ENCODE data around the gene MEIS1.
"Not testable (repeated sequence)": the region's sequence is repeated elsewhere in the genome, so short reads cannot be mapped to it uniquely, and the experiment has no call there.

Gene MEIS1

DNA sequence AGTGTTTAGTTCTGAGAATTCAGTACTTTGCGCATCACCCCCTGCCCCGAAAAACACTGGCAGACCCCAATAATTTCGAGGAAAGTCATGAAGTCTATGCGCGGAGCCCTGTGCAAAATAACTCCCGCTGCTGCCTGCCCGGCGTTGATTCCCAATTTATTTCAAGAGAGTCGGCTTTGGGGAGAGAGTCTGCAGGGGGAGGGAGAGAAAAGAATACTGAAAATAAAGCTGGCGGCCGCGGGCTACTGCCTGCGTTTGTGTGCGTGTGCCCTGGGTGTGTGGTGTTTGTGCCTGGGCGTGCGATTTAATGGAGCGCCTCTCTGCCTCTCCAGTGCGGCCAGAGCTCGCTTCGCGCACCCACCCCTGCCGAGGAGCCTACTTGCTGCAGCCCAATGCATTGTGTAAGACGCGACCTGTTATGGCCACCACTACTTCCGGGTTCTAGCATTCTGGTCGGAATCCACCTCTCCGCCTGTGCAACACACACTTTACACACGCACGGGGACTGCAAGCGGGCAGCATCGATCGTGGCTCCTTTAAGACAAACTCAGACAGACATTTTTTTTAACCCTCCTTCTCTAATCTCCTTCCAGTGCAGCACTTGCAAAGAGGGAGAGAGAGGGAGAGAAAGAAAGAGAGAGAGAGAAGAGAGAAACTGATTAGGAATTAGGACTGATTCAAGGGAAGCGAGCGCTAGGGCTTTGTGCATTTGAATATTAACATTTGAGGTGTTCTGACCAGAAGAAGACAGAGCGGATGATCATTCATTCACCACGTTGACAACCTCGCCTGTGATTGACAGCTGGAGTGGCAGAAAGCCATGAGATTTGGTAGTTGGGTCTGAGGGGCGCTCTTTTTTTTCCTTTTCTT is at the start of gene MEIS1:
TSS of gene MEIS1 (plus strand) at position 447 of the 870 bp plus-strand sequence. CDS start 732 bp downstream, outside the sequence.
- peaks cover 17% of the 10 kb centered on the region for H3K36me3 ChIP-seq (ENCODE audit: insufficient read depth, low read length)
- H3K27me3 ChIP-seq (ENCODE audit: control insufficient read depth in 1 of 2, insufficient read depth in 2 of 2, low read length in 2 of 2): no peaks in the 10 kb centered on the region
- peak within 1 kb of the TSS; percentile 99 for H3K9ac ChIP-seq (ENCODE audit: low read length)
- H3K9me3 ChIP-seq (ENCODE audit: low read length): no peaks in the 10 kb centered on the region
- H3K4me1 ChIP-seq (ENCODE audit: insufficient read depth, low read length): peaks cover 17% of the 10 kb centered on the region
- peak within 1 kb of the TSS; percentile 61 to 88 for H3K4me3 ChIP-seq (ENCODE audit: low read depth in 1 of 2, low read length in 2 of 2)
- peak within 1 kb of the TSS; percentile 94 for H3K27ac ChIP-seq (ENCODE audit: low read depth, low read length)

DNA sequence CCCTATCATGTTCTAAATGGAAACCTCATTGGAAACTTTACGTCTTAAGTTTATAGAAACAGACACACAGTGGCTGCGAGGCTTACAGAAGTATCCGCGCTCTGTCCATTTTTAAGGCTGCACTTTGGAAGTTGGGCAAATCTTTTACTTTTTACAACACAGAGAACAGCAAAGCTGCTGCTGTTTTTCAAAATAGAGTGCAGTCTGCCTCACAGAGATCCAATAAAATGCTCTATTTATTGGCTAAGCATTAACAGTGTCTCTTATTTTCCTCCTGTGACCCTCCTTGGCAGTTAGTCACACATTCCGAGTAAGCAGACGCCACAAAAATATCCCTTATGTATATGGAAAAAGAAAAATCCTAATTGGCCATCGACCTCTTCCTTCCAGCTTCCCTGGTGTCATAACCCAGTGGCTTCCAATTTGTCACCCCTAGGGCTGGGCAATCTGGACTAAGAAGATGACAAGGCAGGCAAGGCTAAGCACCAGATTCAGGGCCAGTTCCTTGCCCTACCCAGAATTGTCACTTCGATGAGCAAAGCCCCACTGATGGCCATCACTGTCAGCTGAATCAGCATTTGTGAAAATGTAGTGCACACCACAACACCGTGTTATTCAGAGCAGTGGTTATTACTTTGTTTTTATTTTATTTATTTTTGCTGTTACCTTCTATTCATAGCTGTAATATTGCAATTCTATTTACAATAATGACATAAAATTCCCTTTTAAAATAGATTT is 47.7 kb upstream of the MEIS1 start:
- no peaks in the 10 kb centered on the region for H3K4me1 ChIP-seq (ENCODE audit: insufficient read depth, low read length)
- H3K9ac ChIP-seq (ENCODE audit: low read length): no peak overlapping the region
- no peaks in the 10 kb centered on the region for H3K27me3 ChIP-seq (ENCODE audit: control insufficient read depth in 1 of 2, insufficient read depth in 2 of 2, low read length in 2 of 2)
- H3K4me3 ChIP-seq (ENCODE audit: low read depth in 1 of 2, low read length in 2 of 2): no peak overlapping the region
- H3K36me3 ChIP-seq (ENCODE audit: insufficient read depth, low read length): no peaks in the 10 kb centered on the region
- H3K9me3 ChIP-seq (ENCODE audit: low read length): no peaks in the 10 kb centered on the region
- no peak overlapping the region for H3K27ac ChIP-seq (ENCODE audit: low read depth, low read length)

DNA sequence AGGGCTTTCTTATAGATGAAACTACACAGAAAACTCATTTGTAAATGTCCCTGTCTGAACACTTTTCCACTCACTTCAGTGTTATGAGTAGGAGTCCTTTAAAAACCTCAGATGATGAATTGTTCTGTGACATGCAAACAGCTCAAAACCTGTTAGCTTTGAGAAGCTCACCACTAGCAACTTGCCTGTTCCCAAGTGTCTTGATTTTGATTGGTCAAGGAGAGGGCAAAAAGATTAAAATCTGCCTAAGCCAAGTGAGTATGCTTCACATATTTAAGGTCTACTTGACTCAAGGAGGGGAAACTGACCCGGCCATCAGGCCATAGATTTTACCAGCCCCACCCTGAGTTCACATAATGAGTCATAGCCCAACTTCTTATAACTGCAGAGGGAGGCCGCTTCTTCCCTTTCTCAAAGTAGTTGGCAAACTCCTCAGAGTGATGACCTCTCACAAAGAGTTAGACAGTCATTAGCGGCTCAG is 45.2 kb upstream of the MEIS1 start:
- Histone ChIP-seq H3K4me1 (ENCODE audit: insufficient read depth, low read length) (no peaks in the 10 kb centered on the region), H3K4me3 (ENCODE audit: low read depth in 1 of 2, low read length in 2 of 2) (no peak overlapping the region), H3K27ac (ENCODE audit: low read depth, low read length) (no peak overlapping the region), H3K27me3 (ENCODE audit: control insufficient read depth in 1 of 2, insufficient read depth in 2 of 2, low read length in 2 of 2) (no peaks in the 10 kb centered on the region), H3K9ac (ENCODE audit: low read length) (no peak overlapping the region), H3K9me3 (ENCODE audit: low read length) (no peaks in the 10 kb centered on the region), H3K36me3 (ENCODE audit: insufficient read depth, low read length) (no peaks in the 10 kb centered on the region)

DNA sequence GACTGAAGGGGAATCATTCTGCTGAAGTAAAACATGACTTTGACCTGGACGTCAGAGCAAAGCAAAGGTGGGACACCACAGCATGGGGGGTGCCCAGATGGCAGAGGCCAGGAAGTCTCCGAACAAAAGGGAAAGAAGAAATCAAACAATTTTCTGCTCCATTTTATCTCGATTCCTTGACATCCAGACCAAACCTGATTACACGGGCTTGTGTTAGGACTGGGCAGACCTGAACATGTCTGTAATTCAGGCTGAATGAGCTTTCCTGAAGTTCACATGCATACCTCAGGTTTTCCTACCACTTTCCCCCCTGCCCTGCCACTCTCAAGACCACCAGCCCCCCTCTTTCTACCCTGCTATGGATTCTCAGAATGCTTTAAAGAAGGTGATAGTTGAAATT is 44.8 kb upstream of the MEIS1 start:
- no peak overlapping the region for H3K27ac ChIP-seq (ENCODE audit: low read depth, low read length)
- H3K4me3 ChIP-seq (ENCODE audit: low read depth in 1 of 2, low read length in 2 of 2): no peak overlapping the region
- H3K4me1 ChIP-seq (ENCODE audit: insufficient read depth, low read length): no peaks in the 10 kb centered on the region
- H3K36me3 ChIP-seq (ENCODE audit: insufficient read depth, low read length): no peaks in the 10 kb centered on the region
- no peak overlapping the region for H3K9ac ChIP-seq (ENCODE audit: low read length)
- H3K9me3 ChIP-seq (ENCODE audit: low read length): no peaks in the 10 kb centered on the region
- H3K27me3 ChIP-seq (ENCODE audit: control insufficient read depth in 1 of 2, insufficient read depth in 2 of 2, low read length in 2 of 2): no peaks in the 10 kb centered on the region

DNA sequence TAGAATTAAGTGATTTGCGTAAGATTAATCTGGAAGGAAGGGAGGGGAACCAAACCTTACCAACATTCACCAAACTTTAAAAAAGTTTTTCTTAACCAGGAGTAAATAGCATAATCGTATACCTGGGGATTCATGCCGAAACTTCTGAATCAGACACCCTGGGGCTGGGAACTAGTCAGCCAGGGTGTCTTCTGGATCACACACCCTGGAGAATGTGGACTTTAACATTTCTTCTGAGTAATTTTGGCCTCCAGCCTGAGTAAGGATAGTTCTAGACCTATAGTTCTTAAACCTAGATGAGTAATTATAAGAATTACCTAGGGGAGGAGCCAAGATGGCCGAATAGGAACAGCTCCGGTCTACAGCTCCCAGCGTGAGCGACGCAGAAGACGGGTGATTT is 44.1 kb upstream of the MEIS1 start:
- Histone ChIP-seq H3K9ac (ENCODE audit: low read length) (no peak overlapping the region), H3K36me3 (ENCODE audit: insufficient read depth, low read length) (no peaks in the 10 kb centered on the region), H3K27me3 (ENCODE audit: control insufficient read depth in 1 of 2, insufficient read depth in 2 of 2, low read length in 2 of 2) (no peaks in the 10 kb centered on the region), H3K4me3 (ENCODE audit: low read depth in 1 of 2, low read length in 2 of 2) (no peak overlapping the region), H3K4me1 (ENCODE audit: insufficient read depth, low read length) (no peaks in the 10 kb centered on the region), H3K9me3 (ENCODE audit: low read length) (no peaks in the 10 kb centered on the region), H3K27ac (ENCODE audit: low read depth, low read length) (no peak overlapping the region)

DNA sequence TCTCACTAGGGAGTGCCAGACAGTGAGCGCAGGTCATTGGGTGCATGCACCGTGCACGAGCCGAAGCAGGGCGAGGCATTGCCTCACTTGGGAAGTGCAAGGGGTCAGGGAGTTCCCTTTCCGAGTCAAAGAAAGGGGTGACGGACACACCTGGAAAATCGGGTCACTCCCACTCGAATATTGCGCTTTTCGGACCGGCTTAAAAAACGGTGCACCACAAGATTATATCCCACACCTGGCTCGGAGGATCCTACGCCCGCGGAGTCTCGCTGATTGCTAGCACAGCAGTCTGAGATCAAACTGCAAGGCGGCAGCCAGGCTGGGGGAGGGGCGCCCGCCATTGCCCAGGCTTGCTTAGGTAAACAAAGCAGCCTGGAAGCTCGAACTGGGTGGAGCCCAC is 43.7 kb upstream of the MEIS1 start:
- H3K36me3 ChIP-seq (ENCODE audit: insufficient read depth, low read length); H3K9ac ChIP-seq (ENCODE audit: low read length); H3K27ac ChIP-seq (ENCODE audit: low read depth, low read length); H3K9me3 ChIP-seq (ENCODE audit: low read length); H3K4me1 ChIP-seq (ENCODE audit: insufficient read depth, low read length); H3K27me3 ChIP-seq (ENCODE audit: control insufficient read depth in 1 of 2, insufficient read depth in 2 of 2, low read length in 2 of 2); H3K4me3 ChIP-seq (ENCODE audit: low read depth in 1 of 2, low read length in 2 of 2): not testable (repeated sequence)

DNA sequence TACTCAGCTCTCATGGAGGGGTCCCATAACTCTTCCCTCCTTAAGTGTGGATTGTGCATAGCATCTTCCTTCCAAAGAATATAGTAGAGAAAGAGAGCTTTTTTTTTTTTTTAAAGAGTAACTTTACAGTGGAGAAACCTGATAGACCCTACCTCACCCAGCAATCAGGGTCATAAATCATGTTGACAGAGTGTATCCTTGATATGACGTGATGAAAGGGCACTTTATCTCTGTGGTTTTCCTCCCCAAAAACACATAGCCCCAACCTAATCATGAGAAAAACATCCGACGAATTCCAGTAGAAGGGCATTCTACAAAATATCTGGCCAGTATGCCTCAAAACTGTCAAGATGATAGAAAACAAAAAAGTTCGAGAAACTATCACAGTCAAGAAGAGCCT is 29.5 kb upstream of the MEIS1 start:
- H3K27ac ChIP-seq (ENCODE audit: low read depth, low read length): no peak overlapping the region
- no peaks in the 10 kb centered on the region for H3K27me3 ChIP-seq (ENCODE audit: control insufficient read depth in 1 of 2, insufficient read depth in 2 of 2, low read length in 2 of 2)
- H3K9ac ChIP-seq (ENCODE audit: low read length): no peak overlapping the region
- H3K36me3 ChIP-seq (ENCODE audit: insufficient read depth, low read length): no peaks in the 10 kb centered on the region
- H3K9me3 ChIP-seq (ENCODE audit: low read length): no peaks in the 10 kb centered on the region
- H3K4me1 ChIP-seq (ENCODE audit: insufficient read depth, low read length): no peaks in the 10 kb centered on the region
- no peak overlapping the region for H3K4me3 ChIP-seq (ENCODE audit: low read depth in 1 of 2, low read length in 2 of 2)

DNA sequence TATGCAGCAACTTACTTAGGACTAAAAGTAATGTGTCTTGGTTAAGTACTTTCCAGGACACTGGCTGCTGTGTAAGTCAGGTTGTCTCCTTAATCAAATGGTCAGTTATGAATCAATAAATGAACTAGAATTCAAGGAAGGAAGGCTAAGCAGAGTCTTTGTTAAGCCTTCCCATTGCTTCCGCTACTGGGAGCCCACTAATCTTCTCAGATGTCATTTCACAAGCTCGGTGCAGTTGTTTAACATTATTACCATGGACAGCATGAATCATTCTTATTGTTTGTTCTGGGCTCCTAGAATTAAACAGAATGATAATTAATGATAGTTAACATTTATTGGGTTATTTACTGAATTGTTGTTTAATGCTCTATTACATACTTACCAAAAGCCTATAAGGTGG is 26.0 kb upstream of the MEIS1 start:
- Histone ChIP-seq H3K9ac (ENCODE audit: low read length) (no peak overlapping the region), H3K9me3 (ENCODE audit: low read length) (no peaks in the 10 kb centered on the region), H3K4me1 (ENCODE audit: insufficient read depth, low read length) (no peaks in the 10 kb centered on the region), H3K27me3 (ENCODE audit: control insufficient read depth in 1 of 2, insufficient read depth in 2 of 2, low read length in 2 of 2) (no peaks in the 10 kb centered on the region), H3K27ac (ENCODE audit: low read depth, low read length) (no peak overlapping the region), H3K4me3 (ENCODE audit: low read depth in 1 of 2, low read length in 2 of 2) (no peak overlapping the region), H3K36me3 (ENCODE audit: insufficient read depth, low read length) (no peaks in the 10 kb centered on the region)

DNA sequence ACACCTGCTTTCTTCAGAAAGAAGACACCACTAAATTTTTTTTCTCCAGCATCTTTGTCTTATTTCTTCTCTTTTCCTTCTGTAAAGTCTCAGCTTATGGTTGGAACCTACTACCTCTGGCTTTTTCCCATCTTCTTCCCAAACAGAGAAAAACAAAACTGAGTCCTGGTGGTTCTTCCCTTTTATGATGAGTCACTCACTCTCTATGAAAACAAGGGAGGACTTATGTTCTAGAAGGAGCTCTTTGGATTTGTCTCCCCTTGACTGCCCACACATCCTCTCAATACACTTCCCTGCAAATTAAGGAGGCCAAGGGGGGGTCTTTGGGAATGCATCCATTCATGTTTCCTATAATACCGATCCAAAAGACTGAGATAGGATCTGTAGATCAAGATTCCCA is 22.1 kb upstream of the MEIS1 start:
- Histone ChIP-seq H3K27me3 (ENCODE audit: control insufficient read depth in 1 of 2, insufficient read depth in 2 of 2, low read length in 2 of 2) (no peaks in the 10 kb centered on the region), H3K9me3 (ENCODE audit: low read length) (no peaks in the 10 kb centered on the region), H3K27ac (ENCODE audit: low read depth, low read length) (no peak overlapping the region), H3K36me3 (ENCODE audit: insufficient read depth, low read length) (no peaks in the 10 kb centered on the region), H3K4me3 (ENCODE audit: low read depth in 1 of 2, low read length in 2 of 2) (no peak overlapping the region), H3K4me1 (ENCODE audit: insufficient read depth, low read length) (no peaks in the 10 kb centered on the region), H3K9ac (ENCODE audit: low read length) (no peak overlapping the region)

DNA sequence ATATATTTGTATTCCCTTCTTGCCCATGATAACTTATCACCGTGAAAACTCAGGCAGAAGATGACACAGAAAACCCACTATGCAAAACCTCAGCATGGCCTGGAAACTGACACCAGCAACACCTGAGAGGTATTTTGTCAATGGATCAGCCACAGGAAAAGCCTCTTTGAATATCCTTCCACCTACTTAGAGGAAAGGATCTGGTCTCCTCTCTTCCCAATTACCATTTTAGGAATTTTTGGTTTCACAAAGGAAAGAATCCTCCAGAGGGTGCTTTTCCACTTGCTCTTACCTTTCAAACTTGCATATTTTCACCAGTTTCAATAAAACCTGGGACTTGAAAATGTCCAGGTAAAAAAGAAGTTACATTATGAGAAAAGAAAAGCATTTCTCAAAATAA is 20.0 kb upstream of the MEIS1 start:
- Histone ChIP-seq H3K36me3 (ENCODE audit: insufficient read depth, low read length) (no peaks in the 10 kb centered on the region), H3K9me3 (ENCODE audit: low read length) (no peaks in the 10 kb centered on the region), H3K9ac (ENCODE audit: low read length) (no peak overlapping the region), H3K4me1 (ENCODE audit: insufficient read depth, low read length) (no peaks in the 10 kb centered on the region), H3K27me3 (ENCODE audit: control insufficient read depth in 1 of 2, insufficient read depth in 2 of 2, low read length in 2 of 2) (no peaks in the 10 kb centered on the region), H3K27ac (ENCODE audit: low read depth, low read length) (no peak overlapping the region), H3K4me3 (ENCODE audit: low read depth in 1 of 2, low read length in 2 of 2) (no peak overlapping the region)

DNA sequence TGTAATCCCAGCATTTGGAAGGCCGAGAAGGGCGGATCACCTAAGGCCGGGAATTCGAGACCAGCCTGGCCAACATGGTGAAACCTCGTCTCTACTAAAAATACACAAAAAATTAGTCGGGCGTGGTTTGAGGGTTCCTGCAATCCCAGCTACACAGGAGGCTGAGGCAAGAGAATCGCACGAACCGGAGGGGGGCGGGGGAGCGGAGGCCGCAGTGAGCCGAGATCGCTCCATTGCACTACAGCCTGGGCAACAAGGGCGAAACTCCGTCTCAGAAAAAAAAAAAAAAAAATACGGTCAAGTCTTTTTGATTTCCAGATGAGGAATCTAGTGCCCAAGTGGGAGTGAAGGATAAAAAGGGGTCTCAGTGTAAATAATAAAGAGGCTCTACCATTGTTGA is 16.5 kb upstream of the MEIS1 start:
- Histone ChIP-seq H3K4me3 (ENCODE audit: low read depth in 1 of 2, low read length in 2 of 2) (no peak overlapping the region), H3K27me3 (ENCODE audit: control insufficient read depth in 1 of 2, insufficient read depth in 2 of 2, low read length in 2 of 2) (no peaks in the 10 kb centered on the region), H3K4me1 (ENCODE audit: insufficient read depth, low read length) (no peaks in the 10 kb centered on the region), H3K9me3 (ENCODE audit: low read length) (no peaks in the 10 kb centered on the region), H3K27ac (ENCODE audit: low read depth, low read length) (no peak overlapping the region), H3K9ac (ENCODE audit: low read length) (no peak overlapping the region), H3K36me3 (ENCODE audit: insufficient read depth, low read length) (no peaks in the 10 kb centered on the region)

Data from muscle layer of colon (tissue), 2 donors.